Bronchial epithelial cell (primary cell): Measurements from ENCODE around the gene UBR3. TPM values are rescaled to one million over a fixed set of nuclear protein-coding genes. Genes with fewer than 3 reads are reported as not detected.
"Not testable (repeated sequence)": the region's sequence is repeated elsewhere in the genome, so short reads cannot be mapped to it uniquely, and the experiment has no call there.

Experiments
- DNase-seq: peaks from one replicate; pipeline ENCODE4 v3.0.0-alpha.2; 2010; ENCODE audit warnings: low read depth
- FAIRE-seq: peaks from 2 replicates; lab custom pipeline; 2011; peaks lifted over from hg19 to GRCh38; lab: Jason Lieb, UNC
- H3K27me3 ChIP-seq: 2 replicates; pipeline ENCODE4 v1.5.1; 2011; ENCODE audit warnings: low read length; ENCODE audit not compliant: control insufficient read depth, insufficient read depth
- H3K36me3 ChIP-seq: 2 replicates; pipeline ENCODE4 v1.5.1; 2011; ENCODE audit warnings: low read length; ENCODE audit not compliant: control insufficient read depth, insufficient read depth
- H3K4me3 ChIP-seq: 2 replicates; pipeline ENCODE4 v1.5.1; 2011; ENCODE audit warnings: mild to moderate bottlenecking, low read depth, low read length, control low read depth
- CTCF ChIP-seq: IDR thresholded peaks from 2 replicates; pipeline ENCODE4 v1.5.1; 2011; ENCODE audit warnings: mild to moderate bottlenecking, moderate library complexity, low read length, control low read depth, inconsistent platforms; ENCODE audit not compliant: insufficient read depth, severe bottlenecking
- total RNA-seq: library from RNA; depleted of rRNA; stranded (reverse); fragments of >200 nt; gene quantifications from 2 replicates; pipeline ENCODE4 v1.2.1, GENCODE V29; 2014

UBR3 gene
- total RNA-seq, 1 donor from 2014 or later, result 18.4 TPM

GRCh38 chr2:169849710-169850109 lies 22.5 kb downstream of the UBR3 start:
- TF ChIP-seq CTCF, result no peak
- FAIRE-seq (no peak), DNase-seq (no peak)
- H3K4me3 ChIP-seq, result no peak overlapping the region
- no peaks in the 10 kb centered on the region for H3K36me3 ChIP-seq
- no peaks in the 10 kb centered on the region for H3K27me3 ChIP-seq

- H3K4me3 ChIP-seq, result no peak overlapping the region
- H3K36me3 ChIP-seq, result no peaks in the 10 kb centered on the region
- no peak for TF ChIP-seq CTCF
- no peak for FAIRE-seq
- no peaks in the 10 kb centered on the region for H3K27me3 ChIP-seq
- no peak for DNase-seq
These were observed 25.9 kb downstream of the UBR3 start for GRCh38 chr2:169853041-169853668.

- not testable (repeated sequence) for H3K27me3 ChIP-seq, FAIRE-seq
These were observed 28.3 kb downstream of the UBR3 start for GRCh38 chr2:169855281-169856258.

GRCh38 chr2:169859423-169859822 lies 32.2 kb downstream of the UBR3 start:
- FAIRE-seq (no peak), DNase-seq (no peak)
- TF ChIP-seq CTCF, result no peak
- Histone ChIP-seq H3K36me3 (no peaks in the 10 kb centered on the region), H3K4me3 (no peak overlapping the region), H3K27me3 (no peaks in the 10 kb centered on the region)

More at GRCh38 chr2:169855281-169856258, 28.3 kb downstream of the UBR3 start:
- H3K36me3 ChIP-seq, H3K4me3 ChIP-seq, DNase-seq: not testable (repeated sequence)

- FAIRE-seq (no peak), DNase-seq (no peak)
- no peak for TF ChIP-seq CTCF
- no peaks in the 10 kb centered on the region for H3K36me3 ChIP-seq
- no peaks in the 10 kb centered on the region for H3K27me3 ChIP-seq
- H3K4me3 ChIP-seq, result no peak overlapping the region
These were observed 32.9 kb downstream of the UBR3 start for GRCh38 chr2:169860149-169860548.

GRCh38 chr2:169862816-169863215 lies 35.6 kb downstream of the UBR3 start:
- no peak overlapping the region for H3K4me3 ChIP-seq
- no peak for TF ChIP-seq CTCF
- no peaks in the 10 kb centered on the region for H3K36me3 ChIP-seq
- no peak for FAIRE-seq
- DNase-seq, result no peak
- H3K27me3 ChIP-seq, result no peaks in the 10 kb centered on the region
